NCI-H82 treated with DMSO at 0.1 percent for 48 hours (cell line): ENCODE data around the gene UBC.
"Not testable (repeated sequence)": the region's sequence is repeated elsewhere in the genome, so short reads cannot be mapped to it uniquely, and the experiment has no call there.

Experiments
- DNase-seq: peaks from one replicate; lab custom pipeline; 2025; ENCODE audit not compliant: unreplicated experiment; lab: John Stamatoyannopoulos, UW

Gene UBC

GRCh38 chr12:124884587-124885438 is 29.6 kb downstream of the UBC start:
- peak; percentile 15 for DNase-seq

- no peak for DNase-seq
Measured at GRCh38 chr12:124883263-124884130, 31.0 kb downstream of the UBC start.

- DNase-seq = no peak
Measured at GRCh38 chr12:124881123-124881522, 33.3 kb downstream of the UBC start.

- not testable (repeated sequence) for DNase-seq
Measured at GRCh38 chr12:124880335-124880734, 34.1 kb downstream of the UBC start.

GRCh38 chr12:124878795-124879516 is 35.5 kb downstream of the UBC start:
- DNase-seq = no peak

GRCh38 chr12:124877423-124877822 is 37.0 kb downstream of the UBC start:
- no peak for DNase-seq

GRCh38 chr12:124876171-124876570 is 38.3 kb downstream of the UBC start:
- no peak for DNase-seq

- no peak for DNase-seq
Measured at GRCh38 chr12:124875803-124876132, 38.7 kb downstream of the UBC start.

GRCh38 chr12:124874988-124875802 is 39.3 kb downstream of the UBC start:
- DNase-seq = no peak

- no peak for DNase-seq
Measured at GRCh38 chr12:124874188-124874587, 40.3 kb downstream of the UBC start.

- peak; percentile 39 for DNase-seq
Measured at GRCh38 chr12:124872068-124872719, 42.3 kb downstream of the UBC start.

GRCh38 chr12:124871297-124871696 is 43.2 kb downstream of the UBC start:
- no peak for DNase-seq

- no peak for DNase-seq
Measured at GRCh38 chr12:124870515-124870914, 43.9 kb downstream of the UBC start.

- DNase-seq = no peak
Measured at GRCh38 chr12:124869059-124869665, 45.3 kb downstream of the UBC start.

GRCh38 chr12:124868252-124869058 is 46.0 kb downstream of the UBC start:
- DNase-seq = no peak

- no peak for DNase-seq
Measured at GRCh38 chr12:124867401-124867930, 47.0 kb downstream of the UBC start.

- no peak for DNase-seq
Measured at GRCh38 chr12:124866883-124867400, 47.5 kb downstream of the UBC start.

- no peak for DNase-seq
Measured at GRCh38 chr12:124866195-124866882, 48.1 kb downstream of the UBC start.
